NCI-H510A (cell line): ENCODE measurements around the gene PYCARD.
"Not testable (repeated sequence)": the region's sequence is repeated elsewhere in the genome, so short reads cannot be mapped to it uniquely, and the experiment has no call there.

ENCODE experiments used
- DNase-seq: peaks from one replicate; lab custom pipeline; 2025; lab: John Stamatoyannopoulos, UW

Gene PYCARD

GRCh38 chr16:31202414-31203375 is at the start of gene PYCARD:
TSS of gene PYCARD (minus strand) at chr16:31202760. CDS start at chr16:31202690, 70 bp downstream.
- DNase-seq, result no peak

- no peak for DNase-seq
These were observed 48.9 kb upstream of the PYCARD start for GRCh38 chr16:31251435-31251834.

GRCh38 chr16:31250782-31251384 is 48.3 kb upstream of the PYCARD start:
- DNase-seq, result no peak

- no peak for DNase-seq
These were observed 45.8 kb upstream of the PYCARD start for GRCh38 chr16:31248344-31248743.

GRCh38 chr16:31246296-31246695 is 43.7 kb upstream of the PYCARD start:
- DNase-seq, result no peak

GRCh38 chr16:31245598-31245997 is 43.0 kb upstream of the PYCARD start:
- not testable (repeated sequence) for DNase-seq

GRCh38 chr16:31243734-31244670 is 41.4 kb upstream of the PYCARD start:
- no peak for DNase-seq

GRCh38 chr16:31242206-31242605 is 39.6 kb upstream of the PYCARD start:
- no peak for DNase-seq

GRCh38 chr16:31238041-31238440 is 35.5 kb upstream of the PYCARD start:
- DNase-seq, result no peak

- no peak for DNase-seq
These were observed 26.9 kb upstream of the PYCARD start for GRCh38 chr16:31229501-31229900.

GRCh38 chr16:31228206-31228605 is 25.6 kb upstream of the PYCARD start:
- no peak for DNase-seq

- DNase-seq, result no peak
These were observed 22.6 kb upstream of the PYCARD start for GRCh38 chr16:31225193-31225592.

- DNase-seq, result no peak
These were observed 21.8 kb upstream of the PYCARD start for GRCh38 chr16:31224092-31224955.

- DNase-seq, result no peak
These were observed 20.5 kb upstream of the PYCARD start for GRCh38 chr16:31223044-31223443.

- DNase-seq, result no peak
These were observed 19.0 kb upstream of the PYCARD start for GRCh38 chr16:31221357-31222160.

- DNase-seq, result no peak
These were observed 16.7 kb upstream of the PYCARD start for GRCh38 chr16:31219154-31219741.

GRCh38 chr16:31217136-31217530 is 14.6 kb upstream of the PYCARD start:
- no peak for DNase-seq

- no peak for DNase-seq
These were observed 14.0 kb upstream of the PYCARD start, which contains the start of gene PYDC1 for GRCh38 chr16:31216422-31217135. TSS of gene PYDC1 (minus strand) at chr16:31217135. CDS start at chr16:31217028, 107 bp downstream.
